K562 (cell line): ENCODE data around the gene C22orf39. TPM values are rescaled to one million over a fixed set of nuclear protein-coding genes. Genes with fewer than 3 reads are reported as not detected.
A peak's percentile ranks its signal among the peaks of the same experiment; 100 is the strongest.

ENCODE experiments used
- ATF1 ChIP-seq, 2 experiments: fragments of 450-650 bp in 1 of 2; IDR thresholded peaks; 2 replicates each; pipeline ENCODE4 v1.6.1; 2016; ENCODE audit warnings: missing compliant biosample characterization in 1 of 2, missing genetic modification characterization in 1 of 2
- E2F3 ChIP-seq: fragments of 250-450 bp; sonication (Bioruptor Pico); IDR thresholded peaks from 2 replicates; pipeline ENCODE4 v1.4.0; 2020; ENCODE audit warnings: mild to moderate bottlenecking
- FOXM1 ChIP-seq, 2 experiments: fragments of 450-650 bp in 1 of 2; sonication (generic) in 1 of 2; formaldehyde crosslinking in 1 of 2; IDR thresholded peaks; 2 replicates each; pipeline versions ENCODE4 v1.6.1 to v1.9.0; 2017 to 2022; ENCODE audit warnings: low read depth in 2 of 2, mild to moderate bottlenecking in 2 of 2, missing genetic modification reagents in 1 of 2, moderate library complexity in 1 of 2
- PHB2 ChIP-seq: fragments of 450-650 bp; IDR thresholded peaks from 2 replicates; pipeline ENCODE4 v1.6.1; 2017; ENCODE audit warnings: low read depth
- RFX5 ChIP-seq: IDR thresholded peaks from 2 replicates; pipeline ENCODE4 v1.6.1; 2011; ENCODE audit warnings: low read depth, mild to moderate bottlenecking, improper control_type of control experiment, low read length
- STAT5A ChIP-seq: IDR thresholded peaks from 2 replicates; pipeline ENCODE4 v1.6.1; 2012; ENCODE audit warnings: low read length, inconsistent platforms, borderline replicate concordance
- TAF7 ChIP-seq: fragments of 450-650 bp; IDR thresholded peaks from 2 replicates; pipeline ENCODE4 v1.6.1; 2016; ENCODE audit warnings: missing genetic modification characterization, missing compliant biosample characterization
- ZNF717 ChIP-seq: fragments of 250-450 bp; sonication (Bioruptor Pico); IDR thresholded peaks from 2 replicates; pipeline ENCODE4 v1.5.0; 2021
- ZNF76 ChIP-seq: fragments of 250-450 bp; sonication (Bioruptor Pico); IDR thresholded peaks from 2 replicates; pipeline ENCODE4 v1.4.0; 2020; ENCODE audit warnings: mild to moderate bottlenecking, moderate library complexity, borderline replicate concordance
- polyA plus RNA-seq, 8 experiments: library from polyadenylated mRNA; depleted of rRNA in 4 of 8; stranded (reverse) in 5 of 8; unstranded in 3 of 8; fragments of >200 nt; fragmentation: Nextera tagmentation in 2 of 8; fragmentation: Illumina TruSeq in 1 of 8; extraction: Ambion mirVana in 2 of 8; extraction: Trizol in 1 of 8; gene quantifications; 2 replicates each; pipeline versions ENCODE4 v1.2.1 to v1.2.3, GENCODE V29; 2011 to 2014; ENCODE audit warnings: inconsistent platforms in 1 of 8, missing spikeins in 1 of 8
- total RNA-seq, 7 experiments: library from RNA; depleted of rRNA in 6 of 7; stranded (reverse); fragments of >200 nt in 6 of 7; fragmentation: Illumina TruSeq in 2 of 7; extraction: Trizol in 2 of 7; gene quantifications; 2 replicates each; pipeline versions ENCODE4 v1.2.1 to v1.2.3, GENCODE V29; 2011 to 2021; ENCODE audit warnings: low replicate concordance in 1 of 7
- TF ChIP-seq, protein P1 (sequence below), 2 experiments: fragments of 450-650 bp; formaldehyde crosslinking in 1 of 2; IDR thresholded peaks; 2 replicates each; pipeline versions ENCODE4 v1.4.0 to v1.6.1; 2014 to 2020; ENCODE audit warnings: mild to moderate bottlenecking in 2 of 2, borderline replicate concordance in 1 of 2, low read depth in 1 of 2
- TF ChIP-seq, protein P2 (sequence below): sonication (generic); formaldehyde crosslinking; IDR thresholded peaks from 2 replicates; pipeline ENCODE4 v1.8.0; 2022; ENCODE audit warnings: mild to moderate bottlenecking, missing genetic modification reagents
- TF ChIP-seq, protein P3 (sequence below): fragments of 250-450 bp; sonication (Bioruptor Pico); IDR thresholded peaks from 2 replicates; pipeline ENCODE4 v1.5.1; 2021; ENCODE audit warnings: mild to moderate bottlenecking
- TF ChIP-seq, protein P4 (sequence below): fragments of 450-650 bp; IDR thresholded peaks from 2 replicates; pipeline ENCODE4 v1.6.1; 2017; ENCODE audit warnings: antibody characterized with exemption

Gene C22orf39
- total and polyA plus RNA-seq, 9 of the 15 experiments (the other 6 are each of a cell fraction or from before 2014, with no cell fraction given): 20.4 to 139 (median 66.8) TPM

DNA sequence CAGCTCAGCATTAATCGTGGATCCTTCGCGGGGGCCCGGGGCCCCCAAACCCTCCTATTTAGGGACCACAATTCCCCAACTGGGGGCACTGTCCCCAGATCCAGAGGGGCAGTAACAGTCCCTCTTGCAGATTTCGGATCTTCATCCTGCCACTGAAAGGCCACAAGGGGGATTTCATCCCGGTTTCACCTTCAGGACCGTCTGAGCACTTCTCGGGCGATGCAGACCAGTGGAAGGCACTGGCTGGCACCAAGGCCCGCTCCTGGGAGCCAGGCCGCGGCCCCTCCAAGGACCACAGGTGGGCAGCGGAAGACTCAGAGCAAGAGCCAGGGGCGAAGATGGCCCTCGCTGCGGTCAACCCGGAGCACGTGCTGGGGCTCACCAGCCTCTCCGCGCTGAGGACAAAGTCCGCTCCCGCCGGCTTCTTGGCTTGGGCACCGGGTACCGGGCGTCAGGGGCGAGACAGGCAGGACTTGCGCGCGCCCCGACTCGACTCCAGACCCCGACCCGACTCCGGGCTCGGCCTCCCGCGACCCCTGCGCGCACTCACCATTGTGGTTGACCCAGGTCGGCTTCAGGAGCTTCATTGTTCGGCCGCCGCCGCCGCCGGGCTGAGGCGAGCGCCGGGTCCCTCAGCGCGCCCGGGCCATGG, 16.5 kb downstream of the C22orf39 start (continued):
- TF ChIP-seq, protein P1, sequence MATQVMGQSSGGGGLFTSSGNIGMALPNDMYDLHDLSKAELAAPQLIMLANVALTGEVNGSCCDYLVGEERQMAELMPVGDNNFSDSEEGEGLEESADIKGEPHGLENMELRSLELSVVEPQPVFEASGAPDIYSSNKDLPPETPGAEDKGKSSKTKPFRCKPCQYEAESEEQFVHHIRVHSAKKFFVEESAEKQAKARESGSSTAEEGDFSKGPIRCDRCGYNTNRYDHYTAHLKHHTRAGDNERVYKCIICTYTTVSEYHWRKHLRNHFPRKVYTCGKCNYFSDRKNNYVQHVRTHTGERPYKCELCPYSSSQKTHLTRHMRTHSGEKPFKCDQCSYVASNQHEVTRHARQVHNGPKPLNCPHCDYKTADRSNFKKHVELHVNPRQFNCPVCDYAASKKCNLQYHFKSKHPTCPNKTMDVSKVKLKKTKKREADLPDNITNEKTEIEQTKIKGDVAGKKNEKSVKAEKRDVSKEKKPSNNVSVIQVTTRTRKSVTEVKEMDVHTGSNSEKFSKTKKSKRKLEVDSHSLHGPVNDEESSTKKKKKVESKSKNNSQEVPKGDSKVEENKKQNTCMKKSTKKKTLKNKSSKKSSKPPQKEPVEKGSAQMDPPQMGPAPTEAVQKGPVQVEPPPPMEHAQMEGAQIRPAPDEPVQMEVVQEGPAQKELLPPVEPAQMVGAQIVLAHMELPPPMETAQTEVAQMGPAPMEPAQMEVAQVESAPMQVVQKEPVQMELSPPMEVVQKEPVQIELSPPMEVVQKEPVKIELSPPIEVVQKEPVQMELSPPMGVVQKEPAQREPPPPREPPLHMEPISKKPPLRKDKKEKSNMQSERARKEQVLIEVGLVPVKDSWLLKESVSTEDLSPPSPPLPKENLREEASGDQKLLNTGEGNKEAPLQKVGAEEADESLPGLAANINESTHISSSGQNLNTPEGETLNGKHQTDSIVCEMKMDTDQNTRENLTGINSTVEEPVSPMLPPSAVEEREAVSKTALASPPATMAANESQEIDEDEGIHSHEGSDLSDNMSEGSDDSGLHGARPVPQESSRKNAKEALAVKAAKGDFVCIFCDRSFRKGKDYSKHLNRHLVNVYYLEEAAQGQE (IDR thresholded peaks at IDR 0.05; ENCODE audit: borderline replicate concordance): no peak
- TF ChIP-seq, protein P1 (CRISPR knock-in tag; IDR thresholded peaks at IDR 0.05; ENCODE audit: low read depth): peak; percentile 86
- TF ChIP-seq ZNF76 (CRISPR knock-in tag): peak; percentile 45; the same call in 1 of the 2 replicates
- TF ChIP-seq STAT5A: no peak
- TF ChIP-seq ZNF717: no peak
- TF ChIP-seq, protein P2, sequence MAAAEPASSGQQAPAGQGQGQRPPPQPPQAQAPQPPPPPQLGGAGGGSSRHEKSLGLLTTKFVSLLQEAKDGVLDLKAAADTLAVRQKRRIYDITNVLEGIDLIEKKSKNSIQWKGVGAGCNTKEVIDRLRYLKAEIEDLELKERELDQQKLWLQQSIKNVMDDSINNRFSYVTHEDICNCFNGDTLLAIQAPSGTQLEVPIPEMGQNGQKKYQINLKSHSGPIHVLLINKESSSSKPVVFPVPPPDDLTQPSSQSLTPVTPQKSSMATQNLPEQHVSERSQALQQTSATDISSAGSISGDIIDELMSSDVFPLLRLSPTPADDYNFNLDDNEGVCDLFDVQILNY: no peak
- peak; percentile 23; the same call in 1 of the 2 replicates for TF ChIP-seq TAF7 (tag)
- no peak for TF ChIP-seq FOXM1 (IDR thresholded peaks at IDR 0.05; ENCODE audit: low read depth)
- no peak for TF ChIP-seq FOXM1 (CRISPR knock-in tag; IDR thresholded peaks at IDR 0.05; ENCODE audit: low read depth)
- TF ChIP-seq, protein P3, sequence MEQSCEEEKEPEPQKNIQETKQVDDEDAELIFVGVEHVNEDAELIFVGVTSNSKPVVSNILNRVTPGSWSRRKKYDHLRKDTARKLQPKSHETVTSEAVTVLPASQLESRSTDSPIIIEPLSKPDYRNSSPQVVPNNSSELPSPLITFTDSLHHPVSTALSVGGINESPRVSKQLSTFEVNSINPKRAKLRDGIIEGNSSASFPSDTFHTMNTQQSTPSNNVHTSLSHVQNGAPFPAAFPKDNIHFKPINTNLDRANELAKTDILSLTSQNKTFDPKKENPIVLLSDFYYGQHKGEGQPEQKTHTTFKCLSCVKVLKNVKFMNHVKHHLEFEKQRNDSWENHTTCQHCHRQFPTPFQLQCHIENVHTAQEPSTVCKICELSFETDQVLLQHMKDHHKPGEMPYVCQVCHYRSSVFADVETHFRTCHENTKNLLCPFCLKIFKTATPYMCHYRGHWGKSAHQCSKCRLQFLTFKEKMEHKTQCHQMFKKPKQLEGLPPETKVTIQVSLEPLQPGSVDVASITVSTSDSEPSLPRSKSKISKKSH (CRISPR knock-in tag): no peak
- TF ChIP-seq E2F3 (CRISPR knock-in tag): peak; percentile 82
- no peak for TF ChIP-seq RFX5
- TF ChIP-seq, protein P4, sequence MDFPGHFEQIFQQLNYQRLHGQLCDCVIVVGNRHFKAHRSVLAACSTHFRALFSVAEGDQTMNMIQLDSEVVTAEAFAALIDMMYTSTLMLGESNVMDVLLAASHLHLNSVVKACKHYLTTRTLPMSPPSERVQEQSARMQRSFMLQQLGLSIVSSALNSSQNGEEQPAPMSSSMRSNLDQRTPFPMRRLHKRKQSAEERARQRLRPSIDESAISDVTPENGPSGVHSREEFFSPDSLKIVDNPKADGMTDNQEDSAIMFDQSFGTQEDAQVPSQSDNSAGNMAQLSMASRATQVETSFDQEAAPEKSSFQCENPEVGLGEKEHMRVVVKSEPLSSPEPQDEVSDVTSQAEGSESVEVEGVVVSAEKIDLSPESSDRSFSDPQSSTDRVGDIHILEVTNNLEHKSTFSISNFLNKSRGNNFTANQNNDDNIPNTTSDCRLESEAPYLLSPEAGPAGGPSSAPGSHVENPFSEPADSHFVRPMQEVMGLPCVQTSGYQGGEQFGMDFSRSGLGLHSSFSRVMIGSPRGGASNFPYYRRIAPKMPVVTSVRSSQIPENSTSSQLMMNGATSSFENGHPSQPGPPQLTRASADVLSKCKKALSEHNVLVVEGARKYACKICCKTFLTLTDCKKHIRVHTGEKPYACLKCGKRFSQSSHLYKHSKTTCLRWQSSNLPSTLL: no peak
- TF ChIP-seq ATF1 (CRISPR knock-in tag; IDR thresholded peaks at IDR 0.05): no peak
- TF ChIP-seq ATF1 (tag; IDR thresholded peaks at IDR 0.05): peak; percentile 67; the same call in 1 of the 2 replicates
- TF ChIP-seq PHB2: no peak
